HL-60 (cell line): ENCODE measurements around the gene SAXO2.
"Not testable (repeated sequence)": the region's sequence is repeated elsewhere in the genome, so short reads cannot be mapped to it uniquely, and the experiment has no call there.

Experiments used
- DNase-seq, 2 experiments: peaks; one replicate each; pipeline ENCODE4 v3.0.0-alpha.2; 2010 to 2020; ENCODE audit warnings: low read depth in 1 of 2, low spot score in 1 of 2
- H3K27ac ChIP-seq: fragments of 250-450 bp; sonication (Bioruptor Pico); replicated peaks from 2 replicates; pipeline ENCODE4 v1.5.1; 2020; ENCODE audit warnings: mild to moderate bottlenecking, moderate library complexity
- H3K27me3 ChIP-seq: fragments of 250-450 bp; sonication (Bioruptor Pico); 2 replicates; pipeline ENCODE4 v1.5.1; 2021; ENCODE audit warnings: mild to moderate bottlenecking, moderate library complexity; ENCODE audit not compliant: insufficient read depth, poor library complexity, severe bottlenecking
- H3K4me3 ChIP-seq: replicated peaks from 2 replicates; pipeline ENCODE4 v1.5.1; 2011; ENCODE audit warnings: mild to moderate bottlenecking, control low read depth, low read length; ENCODE audit not compliant: insufficient read depth
- GABPA ChIP-seq: IDR thresholded peaks from 2 replicates; pipeline ENCODE4 v1.6.1; 2012; ENCODE audit warnings: low read depth
- POLR2AphosphoS5 ChIP-seq: IDR thresholded peaks from 2 replicates; pipeline ENCODE4 v1.6.1; 2012; ENCODE audit warnings: low read depth
- SPI1 ChIP-seq: IDR thresholded peaks from 2 replicates; pipeline ENCODE4 v1.6.1; 2012; ENCODE audit warnings: low read depth, mild to moderate bottlenecking, borderline replicate concordance
- TF ChIP-seq, protein P1 (sequence below): IDR thresholded peaks from one replicate; pipeline ENCODE4 v1.5.1; 2011; ENCODE audit warnings: low read length, control low read depth, inconsistent platforms; ENCODE audit not compliant: insufficient read depth
- TF ChIP-seq, protein P2 (sequence below): IDR thresholded peaks from 2 replicates; pipeline ENCODE4 v1.6.1; 2012; ENCODE audit warnings: low read depth; ENCODE audit not compliant: insufficient replicate concordance

Gene SAXO2

DNA sequence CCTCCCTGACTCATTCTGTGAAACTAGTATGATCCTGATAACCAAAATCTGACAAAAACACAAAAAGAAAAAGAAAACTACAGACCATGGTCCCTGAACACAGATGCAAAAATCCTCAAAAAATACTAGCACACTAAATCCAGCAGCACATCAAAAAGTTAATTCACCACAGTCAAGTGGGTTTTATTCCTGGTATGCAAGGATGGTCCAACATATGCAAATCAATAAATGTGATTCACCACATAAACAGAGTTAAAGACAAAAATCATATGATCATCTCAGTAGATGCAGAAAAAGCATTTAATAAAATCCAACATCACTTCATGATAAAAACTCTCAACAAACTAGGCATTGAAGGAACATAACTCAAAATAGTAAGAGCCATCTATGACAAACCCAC lies 12.8 kb downstream of the SAXO2 start:
- Histone ChIP-seq H3K4me3 (no peak overlapping the region), H3K27me3 (peaks cover 4% of the 10 kb centered on the region), H3K27ac (no peak overlapping the region)
- DNase-seq = no peak
- TF ChIP-seq, protein P1, sequence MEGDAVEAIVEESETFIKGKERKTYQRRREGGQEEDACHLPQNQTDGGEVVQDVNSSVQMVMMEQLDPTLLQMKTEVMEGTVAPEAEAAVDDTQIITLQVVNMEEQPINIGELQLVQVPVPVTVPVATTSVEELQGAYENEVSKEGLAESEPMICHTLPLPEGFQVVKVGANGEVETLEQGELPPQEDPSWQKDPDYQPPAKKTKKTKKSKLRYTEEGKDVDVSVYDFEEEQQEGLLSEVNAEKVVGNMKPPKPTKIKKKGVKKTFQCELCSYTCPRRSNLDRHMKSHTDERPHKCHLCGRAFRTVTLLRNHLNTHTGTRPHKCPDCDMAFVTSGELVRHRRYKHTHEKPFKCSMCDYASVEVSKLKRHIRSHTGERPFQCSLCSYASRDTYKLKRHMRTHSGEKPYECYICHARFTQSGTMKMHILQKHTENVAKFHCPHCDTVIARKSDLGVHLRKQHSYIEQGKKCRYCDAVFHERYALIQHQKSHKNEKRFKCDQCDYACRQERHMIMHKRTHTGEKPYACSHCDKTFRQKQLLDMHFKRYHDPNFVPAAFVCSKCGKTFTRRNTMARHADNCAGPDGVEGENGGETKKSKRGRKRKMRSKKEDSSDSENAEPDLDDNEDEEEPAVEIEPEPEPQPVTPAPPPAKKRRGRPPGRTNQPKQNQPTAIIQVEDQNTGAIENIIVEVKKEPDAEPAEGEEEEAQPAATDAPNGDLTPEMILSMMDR = no peak
- no peak for TF ChIP-seq POLR2AphosphoS5
- TF ChIP-seq, protein P2, sequence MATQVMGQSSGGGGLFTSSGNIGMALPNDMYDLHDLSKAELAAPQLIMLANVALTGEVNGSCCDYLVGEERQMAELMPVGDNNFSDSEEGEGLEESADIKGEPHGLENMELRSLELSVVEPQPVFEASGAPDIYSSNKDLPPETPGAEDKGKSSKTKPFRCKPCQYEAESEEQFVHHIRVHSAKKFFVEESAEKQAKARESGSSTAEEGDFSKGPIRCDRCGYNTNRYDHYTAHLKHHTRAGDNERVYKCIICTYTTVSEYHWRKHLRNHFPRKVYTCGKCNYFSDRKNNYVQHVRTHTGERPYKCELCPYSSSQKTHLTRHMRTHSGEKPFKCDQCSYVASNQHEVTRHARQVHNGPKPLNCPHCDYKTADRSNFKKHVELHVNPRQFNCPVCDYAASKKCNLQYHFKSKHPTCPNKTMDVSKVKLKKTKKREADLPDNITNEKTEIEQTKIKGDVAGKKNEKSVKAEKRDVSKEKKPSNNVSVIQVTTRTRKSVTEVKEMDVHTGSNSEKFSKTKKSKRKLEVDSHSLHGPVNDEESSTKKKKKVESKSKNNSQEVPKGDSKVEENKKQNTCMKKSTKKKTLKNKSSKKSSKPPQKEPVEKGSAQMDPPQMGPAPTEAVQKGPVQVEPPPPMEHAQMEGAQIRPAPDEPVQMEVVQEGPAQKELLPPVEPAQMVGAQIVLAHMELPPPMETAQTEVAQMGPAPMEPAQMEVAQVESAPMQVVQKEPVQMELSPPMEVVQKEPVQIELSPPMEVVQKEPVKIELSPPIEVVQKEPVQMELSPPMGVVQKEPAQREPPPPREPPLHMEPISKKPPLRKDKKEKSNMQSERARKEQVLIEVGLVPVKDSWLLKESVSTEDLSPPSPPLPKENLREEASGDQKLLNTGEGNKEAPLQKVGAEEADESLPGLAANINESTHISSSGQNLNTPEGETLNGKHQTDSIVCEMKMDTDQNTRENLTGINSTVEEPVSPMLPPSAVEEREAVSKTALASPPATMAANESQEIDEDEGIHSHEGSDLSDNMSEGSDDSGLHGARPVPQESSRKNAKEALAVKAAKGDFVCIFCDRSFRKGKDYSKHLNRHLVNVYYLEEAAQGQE = no peak
- no peak for TF ChIP-seq SPI1
- no peak for TF ChIP-seq GABPA

DNA sequence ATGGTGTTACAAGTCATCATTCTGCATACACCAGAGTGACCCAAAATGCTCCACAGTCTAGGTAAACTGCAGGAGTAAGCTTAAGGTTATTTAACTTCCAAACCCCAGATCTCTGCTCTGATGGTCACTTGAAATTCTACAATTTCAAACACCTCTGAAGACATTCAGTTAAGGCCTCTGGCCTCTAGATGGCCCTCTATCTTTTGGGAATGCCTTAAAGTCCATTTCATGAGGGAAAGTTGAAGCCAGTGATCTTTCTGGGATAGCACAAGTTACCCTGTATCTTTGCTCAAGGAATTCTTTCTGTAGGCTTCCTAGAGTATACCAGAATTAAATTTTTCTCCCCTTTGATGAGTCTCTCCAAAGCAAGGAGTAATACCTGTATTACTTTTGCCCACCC lies 18.7 kb downstream of the SAXO2 start:
- H3K27me3 ChIP-seq, H3K4me3 ChIP-seq, DNase-seq, H3K27ac ChIP-seq: not testable (repeated sequence)

DNA sequence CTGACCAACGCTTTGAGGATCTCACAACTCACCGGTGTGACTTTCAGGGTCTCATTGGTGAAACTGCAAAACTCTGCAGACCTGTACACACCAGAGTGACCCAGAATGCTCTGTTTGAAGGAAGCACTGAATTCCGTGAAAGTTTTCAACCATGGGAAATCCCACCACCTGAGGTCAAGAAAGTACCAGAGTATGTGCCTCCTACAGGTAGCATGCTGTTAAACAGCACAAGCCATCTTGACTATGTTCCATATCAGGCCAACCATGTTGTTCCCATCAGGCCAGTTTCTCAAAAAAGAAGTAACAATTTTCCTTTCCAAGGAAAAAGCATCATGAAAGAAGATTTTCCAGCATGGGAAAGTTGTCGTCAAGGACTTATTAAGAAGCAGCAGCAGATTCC lies 19.8 kb downstream of the SAXO2 start:
- not testable (repeated sequence) for H3K27me3 ChIP-seq, DNase-seq, H3K4me3 ChIP-seq, H3K27ac ChIP-seq

DNA sequence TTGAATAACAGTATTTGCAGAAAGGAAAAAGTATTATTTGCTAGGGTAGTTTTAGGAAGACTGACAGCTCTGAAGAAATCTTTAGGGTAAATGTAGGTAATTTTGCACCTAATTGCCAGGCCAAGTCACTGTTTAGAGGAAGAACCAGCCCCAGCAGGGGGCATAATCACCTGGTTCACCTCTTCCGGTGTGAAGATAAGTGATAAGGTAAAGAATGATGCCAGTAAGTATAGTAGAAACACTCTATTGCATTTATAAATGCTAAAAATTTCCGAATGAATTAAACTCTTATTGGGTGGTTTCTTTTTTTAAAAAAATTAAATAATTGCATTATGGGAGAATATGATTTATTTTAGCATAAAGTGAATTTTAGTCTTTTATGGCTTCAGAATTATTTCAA lies 21.8 kb downstream of the SAXO2 start:
- H3K27me3 ChIP-seq, H3K4me3 ChIP-seq, H3K27ac ChIP-seq, DNase-seq: not testable (repeated sequence)

DNA sequence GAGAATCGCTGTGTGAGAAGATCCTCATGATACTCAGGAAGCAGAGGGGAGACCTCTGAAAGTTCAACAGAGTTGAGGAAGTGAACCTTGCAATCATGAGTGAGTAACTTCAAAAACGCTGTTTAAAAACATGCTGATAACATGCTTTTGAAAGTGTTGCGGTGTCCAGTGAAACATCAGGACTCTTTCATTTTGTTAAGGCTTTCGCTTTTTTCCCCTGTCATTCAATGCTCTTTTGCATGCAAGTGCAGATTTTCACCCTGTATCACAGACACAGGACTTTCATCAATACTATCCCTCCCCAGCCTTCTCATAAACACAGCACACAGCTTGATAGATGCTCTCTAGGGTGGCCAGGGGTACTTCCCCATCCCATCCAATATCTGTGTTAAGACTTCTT lies 23.9 kb downstream of the SAXO2 start:
- not testable (repeated sequence) for DNase-seq, H3K4me3 ChIP-seq, H3K27me3 ChIP-seq, H3K27ac ChIP-seq

DNA sequence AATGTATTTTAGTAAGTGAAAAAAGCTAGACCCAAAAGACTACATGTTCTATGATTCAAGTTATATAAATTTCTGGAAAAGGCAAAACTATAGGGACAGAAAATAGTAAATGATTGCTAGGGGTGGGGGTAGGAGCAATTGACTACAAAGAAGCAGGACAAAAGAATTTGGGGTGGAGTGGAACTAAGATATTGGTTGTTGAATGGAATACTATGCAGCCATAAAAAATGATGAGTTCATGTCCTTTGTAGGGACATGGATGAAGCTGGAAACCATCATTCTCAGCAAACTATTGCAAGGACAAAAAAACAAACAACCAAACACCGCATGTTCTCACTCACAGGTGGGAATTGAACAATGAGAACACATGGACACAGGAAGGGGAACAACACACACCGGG lies 25.6 kb downstream of the SAXO2 start:
- H3K27me3 ChIP-seq, H3K27ac ChIP-seq, DNase-seq, H3K4me3 ChIP-seq: not testable (repeated sequence)

DNA sequence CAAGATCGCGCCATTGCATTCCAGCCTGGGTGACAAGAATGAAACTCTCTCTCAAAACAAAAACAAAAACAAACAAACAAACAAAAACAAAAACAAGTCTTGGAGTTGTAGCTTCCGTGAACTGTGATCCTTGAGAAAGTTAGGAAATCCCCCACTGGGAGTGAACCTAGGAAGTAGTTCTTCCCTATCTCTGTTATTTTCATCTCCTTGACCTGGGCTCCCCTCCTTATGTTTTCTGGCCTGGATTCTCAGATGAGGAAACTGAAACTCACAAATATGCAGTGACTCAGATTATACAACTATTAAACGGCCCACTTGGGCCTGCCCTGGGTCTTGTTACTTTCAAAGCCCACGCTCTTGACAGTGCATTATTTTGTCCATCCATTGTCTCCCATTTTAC lies 29.7 kb downstream of the SAXO2 start:
- no peaks in the 10 kb centered on the region for H3K27me3 ChIP-seq
- TF ChIP-seq, protein P2 = no peak
- TF ChIP-seq POLR2AphosphoS5 (no peak), SPI1 (no peak), GABPA (no peak)
- TF ChIP-seq, protein P1 = no peak
- no peak for DNase-seq
- H3K27ac ChIP-seq = no peak overlapping the region
- no peak overlapping the region for H3K4me3 ChIP-seq
